WTC11 (cell line): ENCODE measurements around the gene FBN2.

Experiments
- ETV6 ChIP-seq: sonication (generic); formaldehyde crosslinking; IDR thresholded peaks from 2 replicates; pipeline ENCODE4 v1.8.1; 2022; ENCODE audit warnings: mild to moderate bottlenecking, missing genetic modification reagents
- HMGA2 ChIP-seq: fragments of 250-450 bp; sonication (Bioruptor Pico); IDR thresholded peaks from 2 replicates; pipeline ENCODE4 v1.4.0; 2021; ENCODE audit warnings: mild to moderate bottlenecking, moderate library complexity
- IRF2 ChIP-seq: sonication (generic); formaldehyde crosslinking; IDR thresholded peaks from 2 replicates; pipeline ENCODE4 v1.8.0; 2022; ENCODE audit warnings: low read depth, missing genetic modification reagents, borderline replicate concordance
- RELA ChIP-seq: sonication (generic); formaldehyde crosslinking; IDR thresholded peaks from 2 replicates; pipeline ENCODE4 v1.8.1; 2022; ENCODE audit warnings: missing genetic modification reagents, mild to moderate bottlenecking, borderline replicate concordance
- TF ChIP-seq, protein P1 (sequence below): sonication (generic); formaldehyde crosslinking; IDR thresholded peaks from 2 replicates; pipeline ENCODE4 v1.8.0; 2022; ENCODE audit warnings: missing genetic modification reagents
- TF ChIP-seq, protein P2 (sequence below): fragments of 200-600 bp; IDR thresholded peaks from 2 replicates; pipeline ENCODE4 v1.8.0; 2022; ENCODE audit warnings: antibody characterized with exemption

DNA sequence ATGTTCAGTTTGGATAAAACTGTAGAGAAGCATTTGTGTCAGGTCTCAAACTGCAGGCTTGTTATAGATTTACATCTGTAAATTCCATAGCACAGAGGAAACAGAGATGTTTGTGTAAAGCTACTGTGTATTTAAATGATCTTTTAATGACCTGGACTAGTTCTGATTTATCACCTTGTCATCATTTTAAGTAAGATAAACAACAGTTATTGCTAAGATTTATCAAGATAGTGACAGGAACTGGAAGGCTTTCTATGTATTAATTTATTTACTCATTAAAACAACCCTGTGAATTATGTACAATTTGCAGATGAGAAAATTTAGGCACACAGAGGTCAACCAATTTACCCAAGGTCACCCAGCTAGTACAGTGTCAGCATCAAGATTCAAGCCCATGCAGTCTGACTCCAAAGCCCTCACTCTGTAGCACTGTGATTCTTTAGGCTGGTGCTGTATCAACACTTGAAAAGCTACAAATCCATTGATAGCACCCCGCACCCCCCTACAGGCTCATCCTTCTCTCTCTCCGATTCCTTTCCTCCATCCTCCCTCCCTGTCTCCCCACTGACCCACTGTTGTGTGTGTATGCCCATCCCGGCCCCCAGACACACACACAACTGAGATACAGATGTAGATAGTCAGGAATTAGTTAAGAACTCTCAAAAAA lies 184.5 kb downstream of the FBN2 start:
- TF ChIP-seq IRF2 (CRISPR knock-in tag) (no peak), RELA (CRISPR knock-in tag) (no peak), HMGA2 (CRISPR knock-in tag) (no peak), ETV6 (CRISPR knock-in tag) (no peak)
- TF ChIP-seq, protein P1, sequence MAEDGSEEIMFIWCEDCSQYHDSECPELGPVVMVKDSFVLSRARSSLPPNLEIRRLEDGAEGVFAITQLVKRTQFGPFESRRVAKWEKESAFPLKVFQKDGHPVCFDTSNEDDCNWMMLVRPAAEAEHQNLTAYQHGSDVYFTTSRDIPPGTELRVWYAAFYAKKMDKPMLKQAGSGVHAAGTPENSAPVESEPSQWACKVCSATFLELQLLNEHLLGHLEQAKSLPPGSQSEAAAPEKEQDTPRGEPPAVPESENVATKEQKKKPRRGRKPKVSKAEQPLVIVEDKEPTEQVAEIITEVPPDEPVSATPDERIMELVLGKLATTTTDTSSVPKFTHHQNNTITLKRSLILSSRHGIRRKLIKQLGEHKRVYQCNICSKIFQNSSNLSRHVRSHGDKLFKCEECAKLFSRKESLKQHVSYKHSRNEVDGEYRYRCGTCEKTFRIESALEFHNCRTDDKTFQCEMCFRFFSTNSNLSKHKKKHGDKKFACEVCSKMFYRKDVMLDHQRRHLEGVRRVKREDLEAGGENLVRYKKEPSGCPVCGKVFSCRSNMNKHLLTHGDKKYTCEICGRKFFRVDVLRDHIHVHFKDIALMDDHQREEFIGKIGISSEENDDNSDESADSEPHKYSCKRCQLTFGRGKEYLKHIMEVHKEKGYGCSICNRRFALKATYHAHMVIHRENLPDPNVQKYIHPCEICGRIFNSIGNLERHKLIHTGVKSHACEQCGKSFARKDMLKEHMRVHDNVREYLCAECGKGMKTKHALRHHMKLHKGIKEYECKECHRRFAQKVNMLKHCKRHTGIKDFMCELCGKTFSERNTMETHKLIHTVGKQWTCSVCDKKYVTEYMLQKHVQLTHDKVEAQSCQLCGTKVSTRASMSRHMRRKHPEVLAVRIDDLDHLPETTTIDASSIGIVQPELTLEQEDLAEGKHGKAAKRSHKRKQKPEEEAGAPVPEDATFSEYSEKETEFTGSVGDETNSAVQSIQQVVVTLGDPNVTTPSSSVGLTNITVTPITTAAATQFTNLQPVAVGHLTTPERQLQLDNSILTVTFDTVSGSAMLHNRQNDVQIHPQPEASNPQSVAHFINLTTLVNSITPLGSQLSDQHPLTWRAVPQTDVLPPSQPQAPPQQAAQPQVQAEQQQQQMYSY: no peak
- TF ChIP-seq, protein P2, sequence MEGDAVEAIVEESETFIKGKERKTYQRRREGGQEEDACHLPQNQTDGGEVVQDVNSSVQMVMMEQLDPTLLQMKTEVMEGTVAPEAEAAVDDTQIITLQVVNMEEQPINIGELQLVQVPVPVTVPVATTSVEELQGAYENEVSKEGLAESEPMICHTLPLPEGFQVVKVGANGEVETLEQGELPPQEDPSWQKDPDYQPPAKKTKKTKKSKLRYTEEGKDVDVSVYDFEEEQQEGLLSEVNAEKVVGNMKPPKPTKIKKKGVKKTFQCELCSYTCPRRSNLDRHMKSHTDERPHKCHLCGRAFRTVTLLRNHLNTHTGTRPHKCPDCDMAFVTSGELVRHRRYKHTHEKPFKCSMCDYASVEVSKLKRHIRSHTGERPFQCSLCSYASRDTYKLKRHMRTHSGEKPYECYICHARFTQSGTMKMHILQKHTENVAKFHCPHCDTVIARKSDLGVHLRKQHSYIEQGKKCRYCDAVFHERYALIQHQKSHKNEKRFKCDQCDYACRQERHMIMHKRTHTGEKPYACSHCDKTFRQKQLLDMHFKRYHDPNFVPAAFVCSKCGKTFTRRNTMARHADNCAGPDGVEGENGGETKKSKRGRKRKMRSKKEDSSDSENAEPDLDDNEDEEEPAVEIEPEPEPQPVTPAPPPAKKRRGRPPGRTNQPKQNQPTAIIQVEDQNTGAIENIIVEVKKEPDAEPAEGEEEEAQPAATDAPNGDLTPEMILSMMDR: no peak
